Prostate gland (tissue), 2 donors: ENCODE data around the gene PDIA5. TPM values are rescaled to one million over a fixed set of nuclear protein-coding genes. Genes with fewer than 3 reads are reported as not detected.

Experiments used
- DNase-seq: peaks from one replicate; pipeline ENCODE4 v3.0.0-alpha.2; 2019; ENCODE audit warnings: low spot score
- H3K27ac ChIP-seq, 2 donors: fragments of 200-600 bp; sonication (generic); 2 replicates each; pipeline ENCODE4 v1.5.1; 2017 to 2019
- H3K27me3 ChIP-seq: fragments of 200-600 bp; sonication (generic); replicated peaks from 2 replicates; pipeline ENCODE4 v1.5.1; 2019; ENCODE audit not compliant: insufficient read depth
- H3K36me3 ChIP-seq, 2 donors: fragments of 200-600 bp; sonication (generic); 1 replicate in 1 of 2; 2 replicates in 1 of 2; pipeline versions ENCODE4 v1.5.1 to v1.8.1; 2017 to 2019
- H3K4me1 ChIP-seq: fragments of 200-600 bp; sonication (generic); replicated peaks from 2 replicates; pipeline ENCODE4 v1.5.1; 2019
- H3K4me3 ChIP-seq, 2 donors: fragments of 200-600 bp; sonication (generic); 2 replicates each; pipeline ENCODE4 v1.5.1; 2017 to 2019
- H3K9me3 ChIP-seq: fragments of 200-600 bp; sonication (generic); 2 replicates; pipeline ENCODE4 v1.5.1; 2017
- POLR2A ChIP-seq: fragments of 450-650 bp; IDR thresholded peaks from one replicate; pipeline ENCODE4 v1.6.1; 2016; ENCODE audit warnings: antibody characterized with exemption, mild to moderate bottlenecking
- POLR2AphosphoS5 ChIP-seq: sonication (generic); formaldehyde crosslinking; IDR thresholded peaks from one replicate; pipeline ENCODE4 v1.6.1; 2017; ENCODE audit warnings: antibody characterized with exemption
- WGBS: methylation state at CpG from one replicate; pipeline ENCODE4 v1.1.5; 2018; 5-methylcytosine and 5-hydroxymethylcytosine counted together
- intact Hi-C: fragments of 100-400 bp; cut with DNase I; formaldehyde crosslinking; loops from one replicate; pipeline ENCODE4 v1.14.2; 2022
- total RNA-seq, 2 donors: library from RNA; depleted of rRNA; stranded (reverse); fragments of >200 nt; gene quantifications; one replicate each; pipeline ENCODE4 v1.1.0, GENCODE V29; 2016
- TF ChIP-seq, protein P1 (sequence below), 4 experiments: fragments of 200-600 bp in 2 of 4; fragments of 450-650 bp in 2 of 4; sonication (generic) in 2 of 4; IDR thresholded peaks; 1 replicate in 3 of 4; 2 replicates in 1 of 4; pipeline ENCODE4 v1.5.1; 2016 to 2019; ENCODE audit warnings: antibody characterized with exemption in 4 of 4, mild to moderate bottlenecking in 2 of 4, moderate library complexity in 2 of 4

PDIA5 gene
- total RNA-seq, 2 donors from 2014 or later, result 67.9 to 75.9 TPM

DNA sequence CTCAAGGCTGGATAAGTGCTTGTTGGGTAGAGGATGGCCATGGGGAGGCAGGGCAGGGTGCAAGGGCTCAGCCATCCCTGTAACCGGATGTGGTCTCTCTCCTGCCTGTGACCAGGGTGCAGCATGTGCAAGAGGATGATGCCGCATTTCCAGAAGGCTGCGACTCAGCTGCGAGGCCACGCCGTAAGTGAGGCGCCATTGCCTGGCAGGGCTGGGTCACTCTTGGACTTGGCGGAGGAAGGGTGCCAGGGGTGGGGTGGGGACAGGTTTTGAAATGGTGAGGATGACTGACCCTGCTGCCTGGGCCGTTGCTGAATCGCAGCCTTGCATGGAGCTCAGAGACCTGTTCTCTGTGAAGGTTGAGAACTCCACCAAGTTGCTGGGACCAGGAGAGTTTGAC, 49.3 kb downstream of the PDIA5 start:
- no peak overlapping the region for H3K27ac ChIP-seq
- no peaks in the 10 kb centered on the region for H3K4me1 ChIP-seq
- DNase-seq, result no peak
- no peaks in the 10 kb centered on the region for H3K36me3 ChIP-seq
- H3K9me3 ChIP-seq, result no peaks in the 10 kb centered on the region
- H3K27me3 ChIP-seq, result no peaks in the 10 kb centered on the region
- WGBS, result 95% methylated on average over 10 of the region's 10 CpGs
- intact Hi-C loops, result no loop called here
- TF ChIP-seq POLR2AphosphoS5, result no peak
- no peak for TF ChIP-seq POLR2A
- TF ChIP-seq, protein P1, sequence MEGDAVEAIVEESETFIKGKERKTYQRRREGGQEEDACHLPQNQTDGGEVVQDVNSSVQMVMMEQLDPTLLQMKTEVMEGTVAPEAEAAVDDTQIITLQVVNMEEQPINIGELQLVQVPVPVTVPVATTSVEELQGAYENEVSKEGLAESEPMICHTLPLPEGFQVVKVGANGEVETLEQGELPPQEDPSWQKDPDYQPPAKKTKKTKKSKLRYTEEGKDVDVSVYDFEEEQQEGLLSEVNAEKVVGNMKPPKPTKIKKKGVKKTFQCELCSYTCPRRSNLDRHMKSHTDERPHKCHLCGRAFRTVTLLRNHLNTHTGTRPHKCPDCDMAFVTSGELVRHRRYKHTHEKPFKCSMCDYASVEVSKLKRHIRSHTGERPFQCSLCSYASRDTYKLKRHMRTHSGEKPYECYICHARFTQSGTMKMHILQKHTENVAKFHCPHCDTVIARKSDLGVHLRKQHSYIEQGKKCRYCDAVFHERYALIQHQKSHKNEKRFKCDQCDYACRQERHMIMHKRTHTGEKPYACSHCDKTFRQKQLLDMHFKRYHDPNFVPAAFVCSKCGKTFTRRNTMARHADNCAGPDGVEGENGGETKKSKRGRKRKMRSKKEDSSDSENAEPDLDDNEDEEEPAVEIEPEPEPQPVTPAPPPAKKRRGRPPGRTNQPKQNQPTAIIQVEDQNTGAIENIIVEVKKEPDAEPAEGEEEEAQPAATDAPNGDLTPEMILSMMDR (IDR thresholded peaks at IDR 0.05), result no peak
- no peak overlapping the region for H3K4me3 ChIP-seq

DNA sequence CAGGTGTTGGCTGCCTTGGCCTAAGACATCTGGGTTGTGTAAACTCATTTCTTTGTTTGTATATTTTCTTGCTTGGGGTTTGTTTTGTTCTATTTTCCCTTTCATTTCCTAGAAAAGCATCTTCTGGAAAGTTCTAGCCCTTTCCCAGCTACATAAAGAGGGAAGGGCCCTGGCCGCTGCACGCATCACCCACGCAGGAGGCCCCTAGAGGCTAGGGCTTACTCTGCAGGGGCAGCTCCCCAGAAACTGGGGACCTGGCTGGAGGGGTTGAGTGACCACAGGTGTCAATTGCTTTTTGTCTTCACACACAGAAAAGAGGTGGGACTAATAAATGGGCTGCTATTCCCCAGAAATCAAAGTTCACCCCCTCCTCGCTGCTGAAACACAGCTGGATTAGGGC, 52.6 kb downstream of the PDIA5 start:
- no peak overlapping the region for H3K4me3 ChIP-seq
- intact Hi-C loops, result no loop called here
- WGBS, result 89% methylated on average over 4 of the region's 4 CpGs

DNA sequence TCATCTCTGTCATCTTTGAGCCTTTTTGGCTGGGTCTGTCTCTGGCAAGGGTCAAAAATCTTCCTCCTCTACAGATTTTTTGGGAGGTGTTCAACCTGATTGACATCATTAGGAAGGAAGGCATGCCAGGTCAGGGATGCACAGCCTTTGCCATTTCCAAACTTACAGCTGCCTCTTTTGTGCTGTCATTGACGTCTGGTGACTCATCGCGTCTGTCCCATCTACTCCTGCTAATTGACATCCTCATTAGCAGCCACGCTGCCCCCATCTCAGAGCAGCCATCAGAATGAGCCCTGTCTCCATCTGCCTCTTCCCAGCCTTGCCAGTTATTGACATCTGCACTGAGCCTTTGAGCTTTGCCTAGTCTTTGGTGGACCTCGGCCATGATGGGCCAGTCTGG, 53.0 kb downstream of the PDIA5 start:
- intact Hi-C loops, result no loop called here
- Histone ChIP-seq H3K27me3 (no peaks in the 10 kb centered on the region), H3K4me3 (no peak overlapping the region), H3K4me1 (no peaks in the 10 kb centered on the region), H3K9me3 (no peaks in the 10 kb centered on the region), H3K27ac (no peak overlapping the region), H3K36me3 (no peaks in the 10 kb centered on the region)
- DNase-seq, result no peak
- TF ChIP-seq POLR2AphosphoS5 (no peak), POLR2A (no peak)
- TF ChIP-seq, protein P1 (IDR thresholded peaks at IDR 0.05), result no peak
- 85% methylated on average over 5 of the region's 5 CpGs for WGBS

More for the DNA sequence above, 52.6 kb downstream of the PDIA5 start:
- Histone ChIP-seq H3K27me3 (no peaks in the 10 kb centered on the region), H3K9me3 (no peaks in the 10 kb centered on the region), H3K36me3 (no peaks in the 10 kb centered on the region), H3K27ac (no peak overlapping the region), H3K4me1 (no peaks in the 10 kb centered on the region)
- TF ChIP-seq POLR2AphosphoS5 (no peak), POLR2A (no peak)
- TF ChIP-seq, protein P1 (IDR thresholded peaks at IDR 0.05), result no peak
- DNase-seq, result no peak

DNA sequence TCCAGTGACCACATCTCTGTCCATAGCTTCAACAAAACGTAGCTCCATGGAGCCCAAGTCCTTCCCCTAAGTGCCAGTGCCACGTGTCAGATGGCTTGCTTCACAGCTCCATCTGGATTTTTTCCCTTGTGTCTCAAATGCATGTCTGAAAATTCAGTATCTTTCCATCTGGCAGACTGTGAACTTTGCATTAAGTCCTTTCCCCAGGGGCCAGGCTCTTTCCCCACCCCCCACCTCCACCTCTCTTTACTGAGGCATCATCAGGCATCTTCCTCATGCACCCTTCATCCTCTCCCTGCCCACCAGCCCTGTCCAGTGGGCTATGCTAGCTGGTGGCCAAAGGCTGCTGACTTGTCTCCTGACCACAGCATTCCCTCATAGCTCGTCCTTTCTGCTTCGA, 53.7 kb downstream of the PDIA5 start:
- TF ChIP-seq POLR2AphosphoS5, result no peak
- no peak for TF ChIP-seq POLR2A
- TF ChIP-seq, protein P1 (IDR thresholded peaks at IDR 0.05), result no peak
- Histone ChIP-seq H3K36me3 (no peaks in the 10 kb centered on the region), H3K27ac (no peak overlapping the region), H3K4me3 (no peak overlapping the region), H3K4me1 (no peaks in the 10 kb centered on the region), H3K27me3 (no peaks in the 10 kb centered on the region), H3K9me3 (no peaks in the 10 kb centered on the region)
- WGBS, result 96% methylated on average over 4 of the region's 4 CpGs
- no peak for DNase-seq
- intact Hi-C loops, result no loop called here

DNA sequence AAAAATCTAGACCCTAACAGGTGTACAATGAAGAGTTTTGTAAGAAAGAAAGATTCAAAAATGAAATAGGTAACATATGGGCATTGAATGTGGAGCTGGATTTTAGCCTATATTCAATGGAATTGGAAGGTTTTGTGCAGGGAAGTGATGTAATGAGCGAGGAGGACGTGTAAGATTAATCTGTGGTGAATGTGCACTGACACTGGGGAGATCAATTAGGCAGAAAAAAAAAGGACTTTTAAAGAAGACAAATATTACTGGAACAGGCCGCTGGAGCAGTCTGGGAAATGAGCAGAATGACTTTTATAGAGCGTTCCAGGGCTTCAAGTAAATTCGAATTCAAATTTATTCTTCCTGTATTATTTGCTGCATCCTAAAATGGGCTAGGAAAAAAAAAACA, 55.2 kb downstream of the PDIA5 start:
- intact Hi-C loops, result no loop called here
- H3K9me3 ChIP-seq, result no peaks in the 10 kb centered on the region
- H3K27ac ChIP-seq, result no peak overlapping the region
- 92% methylated on average over 5 of the region's 5 CpGs for WGBS
- no peaks in the 10 kb centered on the region for H3K36me3 ChIP-seq
- TF ChIP-seq, protein P1 (IDR thresholded peaks at IDR 0.05), result no peak
- TF ChIP-seq POLR2A (no peak), POLR2AphosphoS5 (no peak)
- H3K4me3 ChIP-seq, result no peak overlapping the region
- no peaks in the 10 kb centered on the region for H3K27me3 ChIP-seq
- H3K4me1 ChIP-seq, result no peaks in the 10 kb centered on the region
- no peak for DNase-seq
